Measurements from ENCODE around the gene MAGI2.

- TF ChIP-seq CTCF (IDR thresholded peaks at IDR 0.05; ENCODE audit: low read depth, low read length, missing input control), result no peak
- TF ChIP-seq REST (IDR thresholded peaks at IDR 0.05), result no peak
- no peak for TF ChIP-seq JUND (IDR thresholded peaks at IDR 0.05)
- no peak for TF ChIP-seq TAF1 (conservative IDR thresholded peaks at IDR 0.05)
- no peak for TF ChIP-seq YY1 (IDR thresholded peaks at IDR 0.05)
- no peak for TF ChIP-seq SP1 (IDR thresholded peaks at IDR 0.05)
- TF ChIP-seq MAX (IDR thresholded peaks at IDR 0.05), result no peak
These were observed 1023.6 kb downstream of the MAGI2 start for GRCh38 chr7:78429878-78430277.

Measured in liver (tissue), 3 donors.